GM20431 (cell line): ENCODE data around the gene CR2.

ENCODE experiments used
- in situ Hi-C: fragments of 300-500 bp; cut with MseI, MboI; formaldehyde crosslinking; loops from one replicate; pipeline ENCODE4 v1.15.0; 2020; ENCODE audit warnings: low sequenced_read_pairs; ENCODE audit not compliant: unreplicated experiment

Gene CR2

GRCh38 chr1:207454046-207454964 lies at the start of gene CR2:
TSS of gene CR2 (plus strand) at chr1:207454328. CDS start at chr1:207454419, 91 bp downstream.
- in situ Hi-C loops = no loop called here

GRCh38 chr1:207404849-207405525 lies 49.1 kb upstream of the CR2 start:
- in situ Hi-C loops = loop anchor here (25.0 kb wide), 1 partner anchor 318 kb away; the partner anchor contains the start of gene C4BPB

- in situ Hi-C loops = loop anchor here (25.0 kb wide), 1 partner anchor 319 kb away; the partner anchor contains the start of gene C4BPB
These were observed 48.3 kb upstream of the CR2 start for GRCh38 chr1:207405814-207406213.

GRCh38 chr1:207407655-207408260 lies 46.4 kb upstream of the CR2 start:
- in situ Hi-C loops = loop anchor here (25.0 kb wide), 1 partner anchor 320 kb away; the partner anchor contains the start of gene C4BPB

- in situ Hi-C loops = loop anchor here (25.0 kb wide), 1 partner anchor 326 kb away; the partner anchor contains the start of gene C4BPB
These were observed 41.3 kb upstream of the CR2 start for GRCh38 chr1:207412845-207413244.

GRCh38 chr1:207414606-207415108 lies 39.5 kb upstream of the CR2 start:
- in situ Hi-C loops = loop anchor here (25.0 kb wide), 1 partner anchor 327 kb away; the partner anchor contains the start of gene C4BPB

- in situ Hi-C loops = loop anchor here (25.0 kb wide), 1 partner anchor 330 kb away; the partner anchor contains the start of gene C4BPB
These were observed 37.1 kb upstream of the CR2 start for GRCh38 chr1:207417076-207417475.

- in situ Hi-C loops = loop anchor here (25.0 kb wide), 1 partner anchor 331 kb away; the partner anchor contains the start of gene C4BPB
These were observed 35.8 kb upstream of the CR2 start for GRCh38 chr1:207418351-207418750.

GRCh38 chr1:207420109-207420508 lies 34.0 kb upstream of the CR2 start:
- in situ Hi-C loops = loop anchor here (25.0 kb wide), 1 partner anchor 333 kb away; the partner anchor contains the start of gene C4BPB

GRCh38 chr1:207421078-207421477 lies 33.0 kb upstream of the CR2 start:
- in situ Hi-C loops = loop anchor here (25.0 kb wide), 1 partner anchor 334 kb away; the partner anchor contains the start of gene C4BPB

- in situ Hi-C loops = loop anchor here (25.0 kb wide), 1 partner anchor 336 kb away; the partner anchor contains the start of gene C4BPB
These were observed 30.4 kb upstream of the CR2 start for GRCh38 chr1:207423560-207424292.

- in situ Hi-C loops = loop anchor here (25.0 kb wide), 1 partner anchor 337 kb away; the partner anchor contains the start of gene C4BPB
These were observed 29.5 kb upstream of the CR2 start for GRCh38 chr1:207424570-207425131.

- in situ Hi-C loops = no loop called here
These were observed 26.1 kb upstream of the CR2 start for GRCh38 chr1:207427832-207428585.

GRCh38 chr1:207428783-207429182 lies 25.3 kb upstream of the CR2 start:
- in situ Hi-C loops = no loop called here

- in situ Hi-C loops = no loop called here
These were observed 24.2 kb upstream of the CR2 start for GRCh38 chr1:207429963-207430362.

- in situ Hi-C loops = no loop called here
These were observed 23.5 kb upstream of the CR2 start for GRCh38 chr1:207430602-207431001.

GRCh38 chr1:207431508-207431907 lies 22.6 kb upstream of the CR2 start:
- in situ Hi-C loops = no loop called here

- in situ Hi-C loops = no loop called here
These were observed 20.7 kb upstream of the CR2 start for GRCh38 chr1:207433435-207433834.
